ENCODE data around the gene BACH2.

- no peak for TF ChIP-seq CTCF (IDR thresholded peaks at IDR 0.05)
- no peak for TF ChIP-seq EZH2 (IDR thresholded peaks at IDR 0.05)
- no peak for TF ChIP-seq EZH2phosphoT487 (IDR thresholded peaks at IDR 0.05)
Measured at GRCh38 chr6:89910902-89911240, 385.8 kb downstream of the BACH2 start.

All from neural progenitor cell (in vitro differentiated cells).